ENCODE data around the gene SLC7A5. TPM values are rescaled to one million over a fixed set of nuclear protein-coding genes. Genes with fewer than 3 reads are reported as not detected.

SLC7A5 gene
- polyA plus RNA-seq, 4 donors: 4.0 to 15.9 (median 4.5) TPM

Other genes with a start within 250 kb of the SLC7A5 start
- gene KLHDC4, start 103.5 kb downstream of the SLC7A5 start, polyA plus RNA-seq (ENCODE audit: insufficient read length in 4 of 4): 10 to 100 TPM; 23.7 to 28.7 (median 28.5) TPM
- under 1 TPM; 0.10 to 0.42 (median 0.20) TPM for gene CA5A, start 67.0 kb upstream of the SLC7A5 start, polyA plus RNA-seq (ENCODE audit: insufficient read length in 4 of 4)
- gene BANP, start 81.9 kb upstream of the SLC7A5 start, polyA plus RNA-seq (ENCODE audit: insufficient read length in 4 of 4): 10 to 100 TPM; 22.8 to 34.0 (median 26.1) TPM